Measurements from ENCODE around the gene EPB41L5.
"Not testable (repeated sequence)": the region's sequence is repeated elsewhere in the genome, so short reads cannot be mapped to it uniquely, and the experiment has no call there.

The EPB41L5 gene

DNA sequence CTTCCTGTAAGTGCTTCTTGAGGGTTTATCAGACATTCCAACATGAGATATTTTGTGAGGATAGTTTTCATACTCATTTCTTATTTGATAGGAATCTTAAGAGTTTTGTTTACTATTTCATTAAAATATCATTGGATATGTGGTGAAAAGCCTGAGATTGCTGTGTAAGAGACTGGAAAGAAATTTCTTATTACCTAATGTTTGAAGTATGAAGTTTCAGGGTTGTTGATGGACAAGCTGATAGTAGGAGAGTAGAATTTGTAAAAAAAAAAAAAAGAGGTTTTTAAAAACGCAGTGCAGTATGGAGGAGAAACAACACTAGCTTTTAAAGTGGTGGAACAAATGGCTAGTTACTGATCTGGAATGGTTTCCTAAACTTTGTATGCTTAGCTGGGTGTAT lies 7.7 kb downstream of the EPB41L5 start:
- Histone ChIP-seq H3K27me3 (replicated peaks; ENCODE audit: control insufficient read depth, insufficient read depth, low read length) (no peaks in the 10 kb centered on the region), H3K4me3 (replicated peaks; ENCODE audit: low read depth, low read length) (no peak overlapping the region), H3K36me3 (ENCODE audit: control insufficient read depth, insufficient read depth, low read length) (no peaks in the 10 kb centered on the region)
- no peak for DNase-seq (ENCODE audit: extremely low read depth, insufficient read length)
- TF ChIP-seq, protein P1, sequence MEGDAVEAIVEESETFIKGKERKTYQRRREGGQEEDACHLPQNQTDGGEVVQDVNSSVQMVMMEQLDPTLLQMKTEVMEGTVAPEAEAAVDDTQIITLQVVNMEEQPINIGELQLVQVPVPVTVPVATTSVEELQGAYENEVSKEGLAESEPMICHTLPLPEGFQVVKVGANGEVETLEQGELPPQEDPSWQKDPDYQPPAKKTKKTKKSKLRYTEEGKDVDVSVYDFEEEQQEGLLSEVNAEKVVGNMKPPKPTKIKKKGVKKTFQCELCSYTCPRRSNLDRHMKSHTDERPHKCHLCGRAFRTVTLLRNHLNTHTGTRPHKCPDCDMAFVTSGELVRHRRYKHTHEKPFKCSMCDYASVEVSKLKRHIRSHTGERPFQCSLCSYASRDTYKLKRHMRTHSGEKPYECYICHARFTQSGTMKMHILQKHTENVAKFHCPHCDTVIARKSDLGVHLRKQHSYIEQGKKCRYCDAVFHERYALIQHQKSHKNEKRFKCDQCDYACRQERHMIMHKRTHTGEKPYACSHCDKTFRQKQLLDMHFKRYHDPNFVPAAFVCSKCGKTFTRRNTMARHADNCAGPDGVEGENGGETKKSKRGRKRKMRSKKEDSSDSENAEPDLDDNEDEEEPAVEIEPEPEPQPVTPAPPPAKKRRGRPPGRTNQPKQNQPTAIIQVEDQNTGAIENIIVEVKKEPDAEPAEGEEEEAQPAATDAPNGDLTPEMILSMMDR (IDR thresholded peaks at IDR 0.05; ENCODE audit: insufficient read depth, low read length, poor library complexity, severe bottlenecking), result no peak

DNA sequence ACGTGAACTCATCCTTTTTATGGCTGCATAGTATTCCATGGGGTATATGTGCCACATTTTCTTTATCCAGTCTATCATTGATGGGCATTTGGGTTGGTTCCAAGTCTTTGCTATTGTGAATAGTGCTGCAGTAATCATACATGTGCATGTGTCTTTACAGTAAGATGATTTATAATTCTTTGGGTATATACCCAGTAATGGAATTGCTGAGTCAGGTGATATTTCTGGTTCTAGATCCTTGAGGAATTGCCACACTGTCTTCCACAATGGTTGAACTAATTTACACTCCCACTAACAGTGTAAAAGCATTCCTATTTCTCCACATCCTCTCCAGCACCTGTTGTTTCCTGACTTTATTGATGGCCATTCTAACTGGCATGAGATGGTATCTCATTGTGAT lies 9.6 kb downstream of the EPB41L5 start:
- not testable (repeated sequence) for H3K4me3 ChIP-seq (replicated peaks; ENCODE audit: low read depth, low read length); H3K36me3 ChIP-seq (ENCODE audit: control insufficient read depth, insufficient read depth, low read length); H3K27me3 ChIP-seq (replicated peaks; ENCODE audit: control insufficient read depth, insufficient read depth, low read length); DNase-seq (ENCODE audit: extremely low read depth, insufficient read length)

DNA sequence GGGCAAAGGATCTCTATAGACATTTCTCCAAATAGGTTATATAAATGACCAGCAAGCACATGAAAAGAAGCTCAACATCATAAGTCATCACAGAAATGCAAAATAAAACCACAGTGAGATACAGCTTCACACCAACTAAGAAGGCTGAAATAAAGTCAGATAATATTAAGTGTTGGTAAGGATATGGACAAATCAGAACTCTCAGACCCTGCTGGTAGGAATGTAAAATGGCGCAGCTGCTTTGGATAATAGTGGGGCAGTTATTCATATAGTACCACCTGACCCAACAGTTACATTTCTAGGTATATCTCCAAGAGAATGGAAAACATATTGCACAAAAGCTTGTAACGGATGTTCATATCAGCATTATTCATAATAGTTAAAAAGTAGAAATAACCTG lies 14.0 kb downstream of the EPB41L5 start:
- no peaks in the 10 kb centered on the region for H3K36me3 ChIP-seq (ENCODE audit: control insufficient read depth, insufficient read depth, low read length)
- no peak for DNase-seq (ENCODE audit: extremely low read depth, insufficient read length)
- TF ChIP-seq, protein P1 (IDR thresholded peaks at IDR 0.05; ENCODE audit: insufficient read depth, low read length, poor library complexity, severe bottlenecking), result no peak
- no peak overlapping the region for H3K4me3 ChIP-seq (replicated peaks; ENCODE audit: low read depth, low read length)
- H3K27me3 ChIP-seq (replicated peaks; ENCODE audit: control insufficient read depth, insufficient read depth, low read length), result no peaks in the 10 kb centered on the region

DNA sequence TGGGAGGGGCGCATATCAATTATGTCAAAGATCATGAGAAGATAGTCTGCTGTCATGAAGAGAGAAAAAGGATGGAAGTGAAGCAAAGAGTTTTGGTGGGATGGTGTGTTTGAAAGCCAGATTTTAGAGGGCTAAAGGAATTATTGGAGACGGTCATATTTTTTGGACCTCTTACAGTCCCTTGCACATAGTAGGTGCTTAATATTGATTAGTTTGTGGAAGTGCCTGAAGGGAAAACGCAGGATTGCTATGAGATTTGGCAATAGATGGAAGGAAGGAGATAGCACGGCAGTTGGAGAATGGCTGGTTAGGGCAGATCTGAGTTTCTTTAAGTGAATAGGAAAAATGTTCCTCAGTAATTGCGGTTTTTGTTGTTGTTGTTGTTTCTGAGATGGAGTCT lies 15.9 kb downstream of the EPB41L5 start:
- Histone ChIP-seq H3K27me3 (replicated peaks; ENCODE audit: control insufficient read depth, insufficient read depth, low read length) (no peaks in the 10 kb centered on the region), H3K36me3 (ENCODE audit: control insufficient read depth, insufficient read depth, low read length) (no peaks in the 10 kb centered on the region), H3K4me3 (replicated peaks; ENCODE audit: low read depth, low read length) (no peak overlapping the region)
- TF ChIP-seq, protein P1 (IDR thresholded peaks at IDR 0.05; ENCODE audit: insufficient read depth, low read length, poor library complexity, severe bottlenecking), result no peak
- DNase-seq (ENCODE audit: extremely low read depth, insufficient read length), result no peak

DNA sequence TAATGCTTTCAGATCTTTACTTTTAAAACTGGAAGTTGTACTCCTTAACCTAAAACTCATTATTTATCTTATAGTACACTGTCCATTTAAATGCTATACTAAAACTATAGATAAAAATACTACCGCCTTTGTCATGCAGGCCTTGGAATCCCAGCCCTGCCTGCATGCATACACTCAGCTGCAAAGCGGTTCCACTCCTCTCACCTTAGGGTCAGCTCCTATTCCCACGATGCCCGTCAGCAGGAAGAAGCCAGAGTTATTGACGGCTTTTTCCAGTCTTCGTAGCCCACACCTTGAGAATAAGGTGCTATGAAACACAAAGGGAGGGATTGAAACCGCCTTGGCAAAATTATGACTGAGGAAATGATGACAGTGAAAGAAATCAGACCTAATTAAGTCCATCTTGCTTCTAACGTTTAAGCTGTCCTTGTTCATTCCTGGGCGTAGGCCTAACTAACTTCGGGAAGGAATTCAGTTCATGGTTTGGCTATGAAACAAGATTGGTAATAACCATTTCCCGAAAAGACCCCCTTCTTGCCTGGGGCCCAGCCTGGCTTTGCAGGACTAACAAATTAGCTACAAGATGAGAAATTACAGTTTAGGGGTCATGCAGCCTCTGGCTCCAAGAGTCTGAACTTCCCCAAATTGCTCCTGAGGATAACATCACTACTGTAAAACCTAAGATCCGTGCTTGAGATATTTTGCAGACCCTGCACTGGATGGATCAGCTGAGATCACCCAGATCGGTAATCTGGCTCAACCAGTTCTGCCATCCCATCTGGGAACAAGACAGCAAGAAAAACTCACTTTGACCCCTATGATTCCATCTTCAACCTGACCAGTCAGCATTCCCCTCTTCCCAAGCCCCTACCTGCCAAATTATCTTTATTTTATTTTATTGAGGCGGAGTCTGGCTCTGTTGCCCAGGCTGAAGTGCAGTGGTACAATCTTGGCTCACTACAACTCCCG lies 17.1 kb downstream of the EPB41L5 start:
- DNase-seq (ENCODE audit: extremely low read depth, insufficient read length), result no peak
- H3K27me3 ChIP-seq (replicated peaks; ENCODE audit: control insufficient read depth, insufficient read depth, low read length), result no peaks in the 10 kb centered on the region
- no peak overlapping the region for H3K4me3 ChIP-seq (replicated peaks; ENCODE audit: low read depth, low read length)
- no peaks in the 10 kb centered on the region for H3K36me3 ChIP-seq (ENCODE audit: control insufficient read depth, insufficient read depth, low read length)
- TF ChIP-seq, protein P1 (IDR thresholded peaks at IDR 0.05; ENCODE audit: insufficient read depth, low read length, poor library complexity, severe bottlenecking), result no peak

DNA sequence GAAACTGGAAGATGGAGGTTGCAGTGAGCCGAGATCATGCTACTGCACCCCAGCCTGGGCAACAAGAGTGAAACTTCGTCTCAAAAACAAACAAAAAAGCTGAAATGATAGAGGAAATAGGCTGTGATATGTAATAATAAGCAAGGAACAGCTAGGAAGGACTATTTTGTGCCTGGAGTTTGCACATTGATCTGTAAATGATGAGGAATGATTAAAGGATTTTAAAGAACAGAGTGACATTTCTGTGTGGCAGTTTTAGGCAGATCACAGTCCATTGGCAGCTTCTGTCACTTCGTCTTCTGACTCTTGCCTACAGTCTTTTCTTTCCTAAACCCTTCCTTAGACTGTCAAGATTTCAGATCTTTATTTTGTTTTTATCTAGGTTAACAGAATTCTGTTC lies 19.4 kb downstream of the EPB41L5 start:
- H3K36me3 ChIP-seq (ENCODE audit: control insufficient read depth, insufficient read depth, low read length), result no peaks in the 10 kb centered on the region
- no peak overlapping the region for H3K4me3 ChIP-seq (replicated peaks; ENCODE audit: low read depth, low read length)
- no peaks in the 10 kb centered on the region for H3K27me3 ChIP-seq (replicated peaks; ENCODE audit: control insufficient read depth, insufficient read depth, low read length)
- no peak for DNase-seq (ENCODE audit: extremely low read depth, insufficient read length)
- TF ChIP-seq, protein P1 (IDR thresholded peaks at IDR 0.05; ENCODE audit: insufficient read depth, low read length, poor library complexity, severe bottlenecking), result no peak
